DND-41 (cell line): ENCODE measurements around the gene DNAJC7.

ENCODE experiments used
- ATAC-seq: fragments of 200-7000 bp; cut with Tn5 transposase; 3 replicates; pipeline ENCODE4 v1.9.1; 2021; ENCODE audit warnings: low read depth; ENCODE audit not compliant: insufficient read depth
- DNase-seq: peaks from one replicate; pipeline ENCODE4 v3.0.0-alpha.2; 2020
- H2AFZ ChIP-seq: 2 replicates; pipeline ENCODE4 v1.6.0; 2012; ENCODE audit warnings: low read depth, low read length
- H3K27ac ChIP-seq: 2 replicates; pipeline ENCODE4 v1.5.1; 2012; ENCODE audit warnings: low read length, inconsistent platforms
- H3K27me3 ChIP-seq: fragments of 200-600 bp; sonication (generic); 2 replicates; pipeline ENCODE4 v1.6.0; 2012; ENCODE audit warnings: low read length, mild to moderate bottlenecking, inconsistent platforms; ENCODE audit not compliant: insufficient read depth, poor library complexity
- H3K36me3 ChIP-seq: 2 replicates; pipeline ENCODE4 v1.5.1; 2012; ENCODE audit warnings: low read length, inconsistent platforms; ENCODE audit not compliant: insufficient read depth
- H3K4me1 ChIP-seq: 2 replicates; pipeline ENCODE4 v1.5.1; 2012; ENCODE audit warnings: mild to moderate bottlenecking, low read length; ENCODE audit not compliant: insufficient read depth
- H3K4me2 ChIP-seq: 2 replicates; pipeline ENCODE4 v1.6.0; 2012; ENCODE audit warnings: mild to moderate bottlenecking, moderate library complexity, low read length, inconsistent platforms; ENCODE audit not compliant: insufficient read depth
- H3K4me3 ChIP-seq, 2 experiments: fragments of 200-600 bp in 1 of 2; shearing (Covaris generic) in 1 of 2; 2 replicates each; pipeline ENCODE4 v1.5.1; 2012 to 2016; ENCODE audit warnings: inconsistent platforms in 2 of 2, low read length in 2 of 2, mild to moderate bottlenecking in 2 of 2, low read depth in 1 of 2, moderate library complexity in 1 of 2
- H3K79me2 ChIP-seq: 2 replicates; pipeline ENCODE4 v1.6.0; 2012; ENCODE audit warnings: low read length, inconsistent platforms; ENCODE audit not compliant: insufficient read depth
- H3K9ac ChIP-seq: 2 replicates; pipeline ENCODE4 v1.6.0; 2012; ENCODE audit warnings: low read depth, mild to moderate bottlenecking, inconsistent platforms, low read length, moderate library complexity
- H3K9me3 ChIP-seq: 2 replicates; pipeline ENCODE4 v1.5.1; 2012; ENCODE audit warnings: low read length, moderate library complexity, mild to moderate bottlenecking, inconsistent platforms; ENCODE audit not compliant: insufficient read depth, severe bottlenecking
- H4K20me1 ChIP-seq: 2 replicates; pipeline ENCODE4 v1.6.0; 2012; ENCODE audit warnings: low read length; ENCODE audit not compliant: insufficient read depth
- EZH2 ChIP-seq: IDR thresholded peaks from 3 replicates; pipeline ENCODE4 v1.6.1; 2012; ENCODE audit warnings: borderline replicate concordance, low read depth, mild to moderate bottlenecking, moderate library complexity, low read length, inconsistent platforms; ENCODE audit not compliant: severe bottlenecking
- TF ChIP-seq, protein P1 (sequence below): IDR thresholded peaks from 2 replicates; pipeline ENCODE4 v1.5.1; 2012; ENCODE audit warnings: borderline replicate concordance, low read length, moderate library complexity, mild to moderate bottlenecking; ENCODE audit not compliant: poor library complexity, severe bottlenecking; ENCODE audit errors: extremely low read depth

DNAJC7 gene

DNA sequence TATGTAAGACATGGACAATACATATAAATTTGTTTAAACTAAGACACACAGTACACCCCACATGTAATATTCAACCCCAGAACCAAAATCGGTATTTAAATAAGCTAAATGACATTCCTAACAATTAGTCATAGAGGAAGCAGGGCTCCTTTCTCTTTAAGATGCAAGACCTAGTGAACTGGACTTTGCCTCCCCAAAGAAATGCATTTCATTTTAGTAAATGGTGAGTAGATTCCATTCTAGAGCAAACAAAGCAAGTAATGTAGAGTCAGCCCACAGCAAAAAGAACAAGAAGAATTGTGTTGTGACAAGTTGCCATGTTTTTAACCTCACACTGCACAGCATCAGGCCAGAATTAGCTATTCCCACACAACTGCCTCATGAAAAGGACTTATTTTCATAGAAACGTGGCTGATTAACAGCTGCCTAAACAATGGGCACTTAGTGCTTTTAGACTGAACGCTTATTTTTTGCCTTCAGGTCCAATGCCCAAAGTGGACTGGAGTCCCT, 14.4 kb downstream of the DNAJC7 start:
- ATAC-seq, result no peak
- no peak for TF ChIP-seq EZH2
- TF ChIP-seq, protein P1, sequence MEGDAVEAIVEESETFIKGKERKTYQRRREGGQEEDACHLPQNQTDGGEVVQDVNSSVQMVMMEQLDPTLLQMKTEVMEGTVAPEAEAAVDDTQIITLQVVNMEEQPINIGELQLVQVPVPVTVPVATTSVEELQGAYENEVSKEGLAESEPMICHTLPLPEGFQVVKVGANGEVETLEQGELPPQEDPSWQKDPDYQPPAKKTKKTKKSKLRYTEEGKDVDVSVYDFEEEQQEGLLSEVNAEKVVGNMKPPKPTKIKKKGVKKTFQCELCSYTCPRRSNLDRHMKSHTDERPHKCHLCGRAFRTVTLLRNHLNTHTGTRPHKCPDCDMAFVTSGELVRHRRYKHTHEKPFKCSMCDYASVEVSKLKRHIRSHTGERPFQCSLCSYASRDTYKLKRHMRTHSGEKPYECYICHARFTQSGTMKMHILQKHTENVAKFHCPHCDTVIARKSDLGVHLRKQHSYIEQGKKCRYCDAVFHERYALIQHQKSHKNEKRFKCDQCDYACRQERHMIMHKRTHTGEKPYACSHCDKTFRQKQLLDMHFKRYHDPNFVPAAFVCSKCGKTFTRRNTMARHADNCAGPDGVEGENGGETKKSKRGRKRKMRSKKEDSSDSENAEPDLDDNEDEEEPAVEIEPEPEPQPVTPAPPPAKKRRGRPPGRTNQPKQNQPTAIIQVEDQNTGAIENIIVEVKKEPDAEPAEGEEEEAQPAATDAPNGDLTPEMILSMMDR, result no peak
- no peaks in the 10 kb centered on the region for H3K9me3 ChIP-seq
- H3K36me3 ChIP-seq, result peaks cover 52% of the 10 kb centered on the region
- H3K27me3 ChIP-seq, result no peaks in the 10 kb centered on the region
- H3K4me3 ChIP-seq, result no peak overlapping the region
- H3K4me1 ChIP-seq, result no peaks in the 10 kb centered on the region
- H3K27ac ChIP-seq, result no peak overlapping the region
- no peak overlapping the region for H3K9ac ChIP-seq
- H3K4me2 ChIP-seq, result no peak overlapping the region
- peaks cover 48% of the 10 kb centered on the region for H4K20me1 ChIP-seq
- H2AFZ ChIP-seq, result no peak overlapping the region
- DNase-seq, result no peak
- peaks cover 75% of the 10 kb centered on the region for H3K79me2 ChIP-seq

DNA sequence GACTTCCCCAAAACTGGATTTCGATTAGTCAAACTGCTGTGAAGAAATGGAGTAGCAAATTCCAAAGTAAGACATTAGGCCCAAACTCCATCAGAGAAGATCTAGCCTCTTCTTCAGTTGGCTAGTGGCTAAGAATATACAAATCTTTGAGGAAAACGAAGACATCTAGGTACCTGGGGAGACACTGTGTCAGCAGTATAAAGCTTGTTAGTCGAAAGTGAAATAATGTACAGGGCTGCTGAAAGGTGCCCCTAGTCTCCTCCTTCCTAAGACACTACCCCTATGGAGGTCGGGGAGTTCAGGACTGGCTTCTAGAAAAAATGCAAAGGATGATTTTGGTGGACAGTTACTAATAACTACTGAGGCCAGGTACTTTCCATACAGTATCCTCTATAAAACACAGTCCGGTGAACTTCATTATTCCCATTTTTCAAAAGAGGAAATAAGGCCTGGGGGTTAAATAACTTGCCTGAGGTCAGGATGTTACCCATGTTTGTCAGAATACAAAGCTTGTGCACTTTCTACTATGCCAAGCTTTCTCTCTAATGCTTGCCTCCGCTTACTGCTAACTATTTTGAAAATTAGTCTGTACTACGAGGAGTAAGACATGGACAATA, 15.0 kb downstream of the DNAJC7 start:
- Histone ChIP-seq H3K4me2 (no peak overlapping the region), H3K4me1 (no peaks in the 10 kb centered on the region), H2AFZ (no peak overlapping the region), H3K36me3 (peaks cover 58% of the 10 kb centered on the region), H3K27ac (no peak overlapping the region), H3K9ac (no peak overlapping the region), H3K79me2 (peaks cover 70% of the 10 kb centered on the region), H4K20me1 (peaks cover 49% of the 10 kb centered on the region), H3K9me3 (no peaks in the 10 kb centered on the region), H3K4me3 (no peak overlapping the region), H3K27me3 (no peaks in the 10 kb centered on the region)
- no peak for ATAC-seq
- TF ChIP-seq, protein P1, result no peak
- no peak for TF ChIP-seq EZH2
- no peak for DNase-seq

DNA sequence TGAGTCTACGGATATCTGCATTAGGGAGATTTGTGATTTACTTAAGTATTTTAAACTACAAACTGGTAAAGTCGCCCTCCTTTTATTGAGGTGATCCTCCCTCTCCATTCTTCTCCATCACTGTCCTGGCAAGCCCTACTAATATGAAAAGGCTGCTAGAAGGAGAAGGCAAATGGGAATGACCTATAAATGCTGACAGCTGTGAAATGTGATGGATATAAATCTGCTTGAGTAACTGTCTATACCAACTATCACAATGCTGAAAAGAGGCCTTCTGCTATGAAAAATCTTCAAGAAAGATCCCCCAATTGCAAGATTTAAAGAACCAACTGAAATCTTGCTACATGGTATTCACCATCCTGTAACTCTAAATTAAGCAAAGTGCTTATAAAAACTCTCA, 15.5 kb downstream of the DNAJC7 start:
- no peaks in the 10 kb centered on the region for H3K9me3 ChIP-seq
- no peak overlapping the region for H3K9ac ChIP-seq
- DNase-seq (no peak), ATAC-seq (no peak)
- peaks cover 64% of the 10 kb centered on the region for H3K79me2 ChIP-seq
- TF ChIP-seq, protein P1, result no peak
- TF ChIP-seq EZH2, result no peak
- no peak overlapping the region for H3K4me3 ChIP-seq
- peaks cover 63% of the 10 kb centered on the region for H3K36me3 ChIP-seq
- no peaks in the 10 kb centered on the region for H3K27me3 ChIP-seq
- no peak overlapping the region for H2AFZ ChIP-seq
- H4K20me1 ChIP-seq, result peaks cover 47% of the 10 kb centered on the region
- no peaks in the 10 kb centered on the region for H3K4me1 ChIP-seq
- H3K27ac ChIP-seq, result no peak overlapping the region
- no peak overlapping the region for H3K4me2 ChIP-seq
